Endothelial cell of umbilical vein (primary cell): Measurements from ENCODE around the gene CABP2. TPM values are rescaled to one million over a fixed set of nuclear protein-coding genes. Genes with fewer than 3 reads are reported as not detected.

Experiments
- BruUV-seq: library from RNA; stranded (reverse); fragments of 400-500 nt; replicated peaks from 2 replicates; lab custom pipeline; 2021; lab: Mats Ljungman, UMichigan
- CTCF ChIA-PET: fragments of 300-600, 350-600 bp; sonication (Branson Sonifier 250); formaldehyde crosslinking; loops from one replicate; lab custom pipeline; 2021; ENCODE audit warnings: antibody characterized with exemption, inconsistent platforms; lab: Charles Lee
- POLR2A ChIA-PET: fragments of 300-600, 350-600 bp; sonication (Branson Sonifier 250); formaldehyde crosslinking; loops from one replicate; lab custom pipeline; 2021; ENCODE audit warnings: antibody characterized with exemption, inconsistent platforms; lab: Charles Lee
- DNase-seq: peaks from one replicate; pipeline ENCODE4 v3.0.0-alpha.2; 2011; ENCODE audit warnings: low read depth, low spot score
- FAIRE-seq: peaks from 2 replicates; lab custom pipeline; 2011; peaks lifted over from hg19 to GRCh38; lab: Jason Lieb, UNC
- H2AFZ ChIP-seq: 2 replicates; pipeline ENCODE4 v1.6.0; 2012; ENCODE audit warnings: low read depth, low read length, control low read depth, inconsistent platforms
- H3K27ac ChIP-seq: 2 replicates; pipeline ENCODE4 v1.5.1; 2011; ENCODE audit warnings: low read depth, mild to moderate bottlenecking, control low read depth, low read length, moderate library complexity; ENCODE audit not compliant: insufficient read depth
- H3K27me3 ChIP-seq, 2 experiments: 2 replicates each; pipeline versions ENCODE4 v1.6.0 to v1.6.1; 2011; ENCODE audit warnings: low read length in 2 of 2, mixed read lengths in 1 of 2; ENCODE audit not compliant: control insufficient read depth in 2 of 2, insufficient read depth in 2 of 2
- H3K36me3 ChIP-seq, 2 experiments: 2 replicates in 1 of 2; 3 replicates in 1 of 2; pipeline ENCODE4 v1.5.1; 2011; ENCODE audit warnings: low read length in 2 of 2, mild to moderate bottlenecking in 1 of 2, moderate library complexity in 1 of 2; ENCODE audit not compliant: control insufficient read depth in 2 of 2, insufficient read depth in 2 of 2; ENCODE audit errors: extremely low read depth in 1 of 2
- H3K4me1 ChIP-seq: 3 replicates; pipeline ENCODE4 v1.5.1; 2011; ENCODE audit warnings: mild to moderate bottlenecking, low read length; ENCODE audit not compliant: control insufficient read depth, insufficient read depth; ENCODE audit errors: extremely low read depth
- H3K4me2 ChIP-seq: 2 replicates; pipeline ENCODE4 v1.6.1; 2011; ENCODE audit warnings: low read length, control low read depth, mixed read lengths; ENCODE audit not compliant: insufficient read depth
- H3K4me3 ChIP-seq, 3 experiments: fragments of 200-600 bp in 1 of 3; sonication (generic), shearing (Covaris generic) in 1 of 3; replicated peaks in 1 of 3; 2 replicates each; pipeline ENCODE4 v1.5.1; 2011 to 2016; ENCODE audit warnings: control low read depth in 3 of 3, low read length in 3 of 3, mild to moderate bottlenecking in 2 of 3, inconsistent platforms in 1 of 3, low read depth in 1 of 3, moderate library complexity in 1 of 3; ENCODE audit not compliant: insufficient read depth in 1 of 3
- H3K79me2 ChIP-seq: 2 replicates; pipeline ENCODE4 v1.6.0; 2012; ENCODE audit warnings: low read length, inconsistent platforms; ENCODE audit not compliant: control insufficient read depth, insufficient read depth
- H3K9ac ChIP-seq: replicated peaks from 2 replicates; pipeline ENCODE3; 2011; ENCODE audit warnings: low read length, control low read depth; ENCODE audit not compliant: insufficient read depth; ENCODE audit errors: extremely low read depth
- H3K9me1 ChIP-seq: replicated peaks from 3 replicates; pipeline ENCODE4 v1.6.0; 2011; ENCODE audit warnings: mild to moderate bottlenecking, low read length; ENCODE audit not compliant: control insufficient read depth, insufficient read depth; ENCODE audit errors: extremely low read depth
- H3K9me3 ChIP-seq: replicated peaks from 2 replicates; pipeline ENCODE4 v1.5.1; 2012; ENCODE audit warnings: low read length, inconsistent platforms; ENCODE audit not compliant: control insufficient read depth, insufficient read depth
- H4K20me1 ChIP-seq: replicated peaks from 2 replicates; pipeline ENCODE3; 2011; ENCODE audit warnings: mild to moderate bottlenecking, low read length; ENCODE audit not compliant: control insufficient read depth, insufficient read depth; ENCODE audit errors: extremely low read depth
- EZH2 ChIP-seq: IDR thresholded peaks from 2 replicates; pipeline ENCODE4 v1.6.1; 2012; ENCODE audit warnings: borderline replicate concordance, low read depth, mild to moderate bottlenecking, moderate library complexity, low read length, inconsistent platforms; ENCODE audit not compliant: severe bottlenecking
- FOS ChIP-seq: IDR thresholded peaks from 2 replicates; pipeline ENCODE4 v1.6.1; 2011; ENCODE audit warnings: mild to moderate bottlenecking, low read length, moderate library complexity, borderline replicate concordance; ENCODE audit not compliant: insufficient read depth
- GATA2 ChIP-seq: IDR thresholded peaks from 2 replicates; pipeline ENCODE4 v1.7.0; 2011; ENCODE audit warnings: low read depth, mild to moderate bottlenecking, moderate library complexity, mixed read lengths, low read length; ENCODE audit not compliant: insufficient read length, insufficient read depth
- JUN ChIP-seq: IDR thresholded peaks from 2 replicates; pipeline ENCODE4 v1.6.1; 2011; ENCODE audit warnings: borderline replicate concordance, low read depth; ENCODE audit not compliant: insufficient read length, insufficient read depth
- MYC ChIP-seq: IDR thresholded peaks from one replicate; pipeline ENCODE4 v1.6.1; 2011; ENCODE audit warnings: mild to moderate bottlenecking, low read depth, low read length
- POLR2A ChIP-seq: IDR thresholded peaks from 2 replicates; pipeline ENCODE4 v1.6.1; 2012; ENCODE audit warnings: low read depth, mild to moderate bottlenecking, control low read depth, low read length
- POLR2AphosphoS5 ChIP-seq: IDR thresholded peaks from 2 replicates; pipeline ENCODE4 v1.6.1; 2012; ENCODE audit warnings: low read depth, mild to moderate bottlenecking, control low read depth, low read length, moderate library complexity; ENCODE audit not compliant: insufficient read depth
- dilution Hi-C: fragments of 300-500 bp; cut with MboI; formaldehyde crosslinking; loops from one replicate; pipeline ENCODE4 v1.15.0; 2019; ENCODE audit warnings: low sequenced_read_pairs; ENCODE audit not compliant: extremely low pct_ligation_motif_present
- intact Hi-C: fragments of 100-400 bp; cut with micrococcal nuclease; formaldehyde crosslinking; loops from one replicate; pipeline ENCODE4 v1.10.0; 2022
- polyA plus RNA-seq, 4 experiments: library from polyadenylated mRNA; depleted of rRNA in 3 of 4; stranded (reverse) in 3 of 4; unstranded in 1 of 4; fragments of >200 nt; gene quantifications; 2 replicates each; pipeline versions ENCODE4 v1.2.1 to v1.2.3, GENCODE V29; 2011 to 2012; ENCODE audit warnings: missing spikeins in 1 of 4
- total RNA-seq: library from RNA; stranded (reverse); gene quantifications from 2 replicates; pipeline ENCODE4 v1.2.3, GENCODE V29; 2021
- TF ChIP-seq, protein P1 (sequence below): IDR thresholded peaks from 2 replicates; pipeline ENCODE4 v1.6.1; 2011; ENCODE audit not compliant: insufficient read depth, insufficient read length
- TF ChIP-seq, protein P2 (sequence below), 2 donors: IDR thresholded peaks; 1 replicate in 1 of 2; 2 replicates in 1 of 2; pipeline ENCODE4 v1.5.1; 2011; ENCODE audit warnings: low read length in 2 of 2, mild to moderate bottlenecking in 2 of 2, moderate library complexity in 2 of 2, control low read depth in 1 of 2, inconsistent platforms in 1 of 2, low read depth in 1 of 2; ENCODE audit not compliant: insufficient read depth in 1 of 2; ENCODE audit errors: extremely low read depth in 1 of 2

Gene CABP2
- total and polyA plus RNA-seq, 2 donors (not counting 3 experiments of a cell fraction or from before 2014, with no cell fraction given) = not detected

DNA sequence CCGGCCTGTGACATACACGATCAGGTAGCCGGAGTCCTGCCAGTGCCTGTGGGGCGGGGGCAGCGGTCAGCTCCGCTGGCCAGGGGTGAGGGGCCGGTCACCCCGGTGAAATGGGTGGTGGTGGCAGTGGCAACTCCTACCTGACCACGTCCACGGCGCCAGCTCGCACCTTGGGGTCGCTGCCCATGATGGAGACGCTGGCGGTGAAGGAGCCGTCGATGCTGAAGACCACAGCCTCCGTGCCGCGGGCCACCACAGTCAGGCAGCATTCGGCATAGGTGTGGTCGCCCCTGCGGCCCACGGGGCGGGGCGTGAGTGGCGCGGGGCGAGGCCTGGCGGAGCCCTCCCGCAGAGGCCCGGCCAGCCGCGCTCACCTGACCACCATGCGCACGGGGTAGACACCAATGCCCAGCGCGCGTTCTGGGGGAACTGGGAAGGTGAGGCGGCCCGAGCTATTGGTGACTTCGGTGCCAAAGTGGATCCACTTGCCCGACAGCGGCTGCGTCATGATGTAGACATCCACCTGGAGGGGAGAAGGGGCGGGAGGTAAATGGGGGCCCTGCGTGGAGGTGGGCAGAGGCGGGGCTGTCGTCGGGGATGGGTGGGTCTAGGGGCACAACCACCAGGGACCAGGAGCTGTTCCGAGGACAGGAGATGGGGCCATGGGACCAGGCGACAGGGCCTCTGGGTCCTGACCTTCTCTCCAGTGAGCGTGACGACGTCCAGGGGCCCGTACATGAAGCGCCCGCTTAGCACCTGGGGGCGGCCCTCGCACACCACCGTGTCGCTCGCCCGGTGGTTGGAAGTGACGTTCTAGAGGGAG, 29.5 kb downstream of the CABP2 start:
- ChIA-PET POLR2A (no interaction called here), CTCF (no interaction called here)
- TF ChIP-seq POLR2AphosphoS5 = no peak
- TF ChIP-seq FOS = no peak
- TF ChIP-seq MYC = no peak
- TF ChIP-seq POLR2A = no peak
- TF ChIP-seq, protein P1, sequence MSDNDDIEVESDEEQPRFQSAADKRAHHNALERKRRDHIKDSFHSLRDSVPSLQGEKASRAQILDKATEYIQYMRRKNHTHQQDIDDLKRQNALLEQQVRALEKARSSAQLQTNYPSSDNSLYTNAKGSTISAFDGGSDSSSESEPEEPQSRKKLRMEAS = no peak
- TF ChIP-seq, protein P2, sequence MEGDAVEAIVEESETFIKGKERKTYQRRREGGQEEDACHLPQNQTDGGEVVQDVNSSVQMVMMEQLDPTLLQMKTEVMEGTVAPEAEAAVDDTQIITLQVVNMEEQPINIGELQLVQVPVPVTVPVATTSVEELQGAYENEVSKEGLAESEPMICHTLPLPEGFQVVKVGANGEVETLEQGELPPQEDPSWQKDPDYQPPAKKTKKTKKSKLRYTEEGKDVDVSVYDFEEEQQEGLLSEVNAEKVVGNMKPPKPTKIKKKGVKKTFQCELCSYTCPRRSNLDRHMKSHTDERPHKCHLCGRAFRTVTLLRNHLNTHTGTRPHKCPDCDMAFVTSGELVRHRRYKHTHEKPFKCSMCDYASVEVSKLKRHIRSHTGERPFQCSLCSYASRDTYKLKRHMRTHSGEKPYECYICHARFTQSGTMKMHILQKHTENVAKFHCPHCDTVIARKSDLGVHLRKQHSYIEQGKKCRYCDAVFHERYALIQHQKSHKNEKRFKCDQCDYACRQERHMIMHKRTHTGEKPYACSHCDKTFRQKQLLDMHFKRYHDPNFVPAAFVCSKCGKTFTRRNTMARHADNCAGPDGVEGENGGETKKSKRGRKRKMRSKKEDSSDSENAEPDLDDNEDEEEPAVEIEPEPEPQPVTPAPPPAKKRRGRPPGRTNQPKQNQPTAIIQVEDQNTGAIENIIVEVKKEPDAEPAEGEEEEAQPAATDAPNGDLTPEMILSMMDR (IDR thresholded peaks at IDR 0.05; ENCODE audit: extremely low read depth in 1 of 2, insufficient read depth in 1 of 2, low read depth in 1 of 2, low read length in 2 of 2) = no peak
- no peak for TF ChIP-seq GATA2
- TF ChIP-seq EZH2 = no peak
- TF ChIP-seq JUN = no peak
- Histone ChIP-seq H3K27ac (no peak overlapping the region), H3K9ac (no peak overlapping the region), H3K79me2 (no peaks in the 10 kb centered on the region), H4K20me1 (no peaks in the 10 kb centered on the region), H3K9me3 (no peaks in the 10 kb centered on the region), H3K4me1 (no peaks in the 10 kb centered on the region), H3K9me1 (no peaks in the 10 kb centered on the region), H3K4me3 (no peak overlapping the region), H3K27me3 (no peaks in the 10 kb centered on the region), H3K4me2 (no peak overlapping the region), H2AFZ (no peak overlapping the region), H3K36me3 (peaks cover 0 to 9% of the 10 kb centered on the region in 2 experiments)
- intact Hi-C loops (no loop called here), dilution Hi-C loops (no loop called here)
- DNase-seq (no peak), FAIRE-seq (no peak)
- BruUV-seq = no TSS peak
